Measurements from ENCODE around the gene VSTM4.

DNA sequence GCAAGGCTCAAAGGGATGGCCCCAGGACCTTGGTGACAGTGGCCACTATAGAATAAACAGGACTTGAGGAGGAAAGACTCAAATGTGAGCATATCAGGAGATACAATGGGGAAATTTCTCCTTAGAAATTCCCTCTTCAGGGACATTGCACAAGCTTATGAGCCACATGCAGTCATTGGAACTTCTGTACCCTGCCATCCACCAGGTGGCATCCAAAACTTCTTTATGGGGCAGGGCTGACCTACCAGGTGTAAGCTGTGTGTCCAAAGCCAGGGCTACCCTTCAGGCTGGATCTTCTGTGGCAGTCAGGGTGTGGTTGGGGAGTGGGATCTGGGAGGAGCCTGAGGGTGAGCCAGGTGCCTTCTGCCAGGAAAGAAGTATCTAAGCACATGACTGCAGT is 139.1 kb downstream of the VSTM4 start:
- TF ChIP-seq CTCF (IDR thresholded peaks at IDR 0.05; ENCODE audit: insufficient read depth, low read length), result no peak
- no peak for TF ChIP-seq REST (IDR thresholded peaks at IDR 0.05; ENCODE audit: insufficient replicate concordance, low read depth)
- no peak for TF ChIP-seq POLR2AphosphoS5 (IDR thresholded peaks at IDR 0.05; ENCODE audit: low read depth)
- TF ChIP-seq GABPA (IDR thresholded peaks at IDR 0.05; ENCODE audit: low read depth), result no peak

All from HL-60 (cell line).